Cardiac fibroblast (primary cell): ENCODE data around the gene MCAM.

ENCODE experiments used
- DNase-seq, 2 donors: peaks; one replicate each; pipeline versions ENCODE4 v3.0.0 to v3.0.0-alpha.2; 2010; ENCODE audit warnings: low read depth in 2 of 2
- H3K4me3 ChIP-seq, 2 donors: replicated peaks in 1 of 2; 1 replicate in 1 of 2; 2 replicates in 1 of 2; pipeline ENCODE4 v1.5.1; 2011; ENCODE audit warnings: low read depth in 2 of 2, low read length in 2 of 2, mild to moderate bottlenecking in 2 of 2, moderate library complexity in 1 of 2
- TF ChIP-seq, protein P1 (sequence below): IDR thresholded peaks from one replicate; pipeline ENCODE4 v1.5.1; 2011; ENCODE audit warnings: low read depth, mild to moderate bottlenecking, low read length, inconsistent platforms

The MCAM gene

DNA sequence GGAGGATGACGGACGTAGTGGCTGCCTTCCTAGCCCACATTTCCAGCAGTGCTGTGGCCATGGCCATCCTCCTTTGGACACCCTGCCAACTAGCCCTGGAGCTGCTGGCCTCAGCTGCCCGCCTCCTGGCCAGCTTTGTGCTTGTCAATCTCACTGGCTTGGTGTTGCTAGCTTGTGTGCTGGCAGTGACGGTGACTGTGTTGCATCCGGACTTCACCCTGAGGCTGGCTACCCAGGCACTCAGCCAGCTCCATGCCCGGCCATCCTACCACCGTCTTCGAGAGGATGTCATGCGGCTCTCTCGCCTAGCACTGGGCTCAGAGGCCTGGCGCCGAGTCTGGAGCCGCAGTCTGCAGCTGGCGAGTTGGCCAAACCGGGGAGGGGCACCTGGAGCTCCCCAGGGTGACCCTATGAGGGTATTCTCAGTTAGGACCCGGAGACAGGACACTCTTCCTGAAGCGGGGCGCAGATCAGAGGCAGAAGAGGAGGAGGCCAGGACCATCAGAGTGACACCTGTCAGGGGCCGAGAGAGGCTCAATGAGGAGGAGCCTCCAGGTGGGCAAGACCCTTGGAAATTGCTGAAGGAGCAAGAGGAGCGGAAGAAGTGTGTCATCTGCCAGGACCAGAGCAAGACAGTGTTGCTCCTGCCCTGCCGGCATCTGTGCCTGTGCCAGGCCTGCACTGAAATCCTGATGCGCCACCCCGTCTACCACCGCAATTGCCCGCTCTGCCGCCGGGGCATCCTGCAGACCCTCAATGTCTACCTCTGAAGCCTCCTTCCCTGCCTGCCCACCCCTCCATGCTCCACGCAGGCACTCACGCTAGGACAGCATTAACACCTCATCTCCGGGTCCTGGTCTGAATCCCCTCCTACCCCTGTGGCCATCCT lies 19.0 kb upstream of the MCAM start:
- TF ChIP-seq, protein P1, sequence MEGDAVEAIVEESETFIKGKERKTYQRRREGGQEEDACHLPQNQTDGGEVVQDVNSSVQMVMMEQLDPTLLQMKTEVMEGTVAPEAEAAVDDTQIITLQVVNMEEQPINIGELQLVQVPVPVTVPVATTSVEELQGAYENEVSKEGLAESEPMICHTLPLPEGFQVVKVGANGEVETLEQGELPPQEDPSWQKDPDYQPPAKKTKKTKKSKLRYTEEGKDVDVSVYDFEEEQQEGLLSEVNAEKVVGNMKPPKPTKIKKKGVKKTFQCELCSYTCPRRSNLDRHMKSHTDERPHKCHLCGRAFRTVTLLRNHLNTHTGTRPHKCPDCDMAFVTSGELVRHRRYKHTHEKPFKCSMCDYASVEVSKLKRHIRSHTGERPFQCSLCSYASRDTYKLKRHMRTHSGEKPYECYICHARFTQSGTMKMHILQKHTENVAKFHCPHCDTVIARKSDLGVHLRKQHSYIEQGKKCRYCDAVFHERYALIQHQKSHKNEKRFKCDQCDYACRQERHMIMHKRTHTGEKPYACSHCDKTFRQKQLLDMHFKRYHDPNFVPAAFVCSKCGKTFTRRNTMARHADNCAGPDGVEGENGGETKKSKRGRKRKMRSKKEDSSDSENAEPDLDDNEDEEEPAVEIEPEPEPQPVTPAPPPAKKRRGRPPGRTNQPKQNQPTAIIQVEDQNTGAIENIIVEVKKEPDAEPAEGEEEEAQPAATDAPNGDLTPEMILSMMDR = no peak
- peak overlapping the region in 1 of 2 donors; percentile 96 for H3K4me3 ChIP-seq
- no peak for DNase-seq

DNA sequence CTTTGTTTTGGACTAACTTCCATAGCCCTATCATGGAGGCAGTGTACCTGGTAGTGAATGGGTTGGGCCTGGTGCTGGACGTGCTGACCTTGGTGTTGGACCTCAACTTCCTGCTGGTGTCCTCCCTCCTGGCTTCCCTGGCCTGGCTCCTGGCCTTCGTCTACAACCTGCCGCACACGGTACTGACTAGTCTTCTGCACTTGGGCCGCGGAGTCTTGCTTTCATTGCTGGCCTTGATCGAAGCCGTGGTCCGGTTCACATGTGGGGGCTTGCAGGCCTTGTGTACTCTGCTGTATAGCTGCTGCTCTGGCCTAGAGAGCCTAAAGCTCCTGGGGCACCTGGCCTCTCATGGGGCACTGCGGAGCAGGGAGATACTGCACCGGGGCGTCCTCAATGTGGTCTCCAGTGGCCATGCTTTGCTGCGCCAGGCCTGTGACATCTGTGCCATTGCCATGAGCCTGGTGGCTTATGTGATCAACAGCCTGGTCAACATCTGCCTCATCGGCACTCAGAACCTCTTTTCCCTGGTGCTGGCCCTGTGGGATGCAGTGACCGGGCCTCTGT lies 18.2 kb upstream of the MCAM start:
- TF ChIP-seq, protein P1 = no peak
- H3K4me3 ChIP-seq = peak overlapping the region; percentile 86 to 96
- DNase-seq = no peak

- TF ChIP-seq, protein P1 = no peak
- peak within 1 kb of the TSS; percentile 86 to 96 for H3K4me3 ChIP-seq
- DNase-seq = peak; percentile 98 to 99
These were observed 17.4 kb upstream of the MCAM start, which contains the start of gene RNF26 for GRCh38 chr11:119334174-119334930. Gene RNF26, plus strand, starts transcription at chr11:119334527. Its CDS starts 596 bp downstream, at chr11:119335123.

DNA sequence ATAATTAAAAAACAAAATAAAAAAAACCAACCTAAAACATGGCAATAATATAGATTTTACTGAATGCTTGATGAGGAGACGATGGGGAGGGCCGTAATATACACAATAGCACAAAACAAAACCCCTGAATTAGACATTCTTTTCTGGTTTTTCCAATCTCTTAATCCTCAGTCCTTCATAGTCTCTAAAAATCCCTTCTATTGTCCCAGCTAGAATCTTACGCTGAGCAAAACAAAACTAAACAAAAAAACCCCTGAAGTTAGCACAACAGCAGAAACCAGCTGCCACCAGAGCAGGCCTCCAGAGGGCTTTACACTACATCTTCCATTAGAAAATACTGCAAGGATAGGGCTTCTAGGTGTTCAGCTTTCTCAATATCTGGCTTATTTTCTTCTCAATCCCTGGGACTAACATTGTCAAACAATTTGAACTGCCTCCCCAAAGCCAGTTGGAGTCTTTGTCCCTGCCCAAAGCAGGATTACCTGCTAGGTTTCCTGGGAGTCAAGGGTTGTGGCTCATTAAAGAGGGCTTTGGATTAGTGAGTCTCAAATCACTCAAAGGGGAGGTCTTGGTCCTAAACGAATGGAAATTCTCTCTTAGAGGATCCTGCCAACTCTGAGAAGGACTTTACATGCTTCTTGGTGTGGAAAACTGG lies 15.3 kb upstream of the MCAM start:
- TF ChIP-seq, protein P1 = no peak
- DNase-seq = no peak
- no peak overlapping the region for H3K4me3 ChIP-seq

DNA sequence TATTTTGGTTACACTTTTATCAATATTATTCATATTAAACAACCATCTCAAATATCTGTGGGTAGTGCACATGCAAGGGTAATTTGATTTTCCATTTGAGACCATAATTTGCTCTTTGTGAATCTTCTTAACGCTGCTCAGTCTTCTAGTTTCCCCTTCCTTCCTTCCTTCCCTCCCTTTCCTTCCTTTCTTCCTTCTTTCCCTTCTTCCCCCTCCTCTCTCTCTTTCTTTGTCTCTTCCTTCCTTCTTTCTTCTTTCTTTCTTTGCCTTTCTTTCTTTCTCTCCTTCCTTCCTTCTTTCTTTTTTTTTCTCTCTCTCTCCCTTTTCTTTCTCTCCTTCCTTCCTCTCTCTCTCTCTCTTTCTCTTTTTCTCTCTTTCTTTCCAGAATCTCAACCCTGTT lies 13.3 kb upstream of the MCAM start:
- no peak for DNase-seq
- no peak overlapping the region for H3K4me3 ChIP-seq
- TF ChIP-seq, protein P1 = no peak

DNA sequence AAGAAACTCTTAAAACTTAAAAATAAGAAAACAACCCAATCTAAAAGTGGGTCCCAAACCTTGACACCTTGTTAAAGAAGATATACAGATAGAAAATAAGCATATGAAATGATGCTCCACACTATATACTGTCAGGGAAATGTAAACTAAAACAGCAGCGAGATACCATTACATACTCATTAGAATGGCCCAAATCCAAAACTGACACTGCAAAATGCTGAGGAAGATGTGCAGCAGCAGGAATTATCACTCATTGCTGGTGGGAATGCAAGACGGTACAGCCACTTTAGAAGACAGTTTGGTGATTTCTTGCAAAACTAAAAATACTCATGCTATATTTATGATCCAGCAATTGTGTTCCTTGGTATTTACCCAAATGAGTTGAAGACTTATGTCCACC lies 12.4 kb upstream of the MCAM start:
- no peak overlapping the region for H3K4me3 ChIP-seq
- DNase-seq = no peak
- TF ChIP-seq, protein P1 = no peak
